ENCODE results near the gene CENPX.

DNA sequence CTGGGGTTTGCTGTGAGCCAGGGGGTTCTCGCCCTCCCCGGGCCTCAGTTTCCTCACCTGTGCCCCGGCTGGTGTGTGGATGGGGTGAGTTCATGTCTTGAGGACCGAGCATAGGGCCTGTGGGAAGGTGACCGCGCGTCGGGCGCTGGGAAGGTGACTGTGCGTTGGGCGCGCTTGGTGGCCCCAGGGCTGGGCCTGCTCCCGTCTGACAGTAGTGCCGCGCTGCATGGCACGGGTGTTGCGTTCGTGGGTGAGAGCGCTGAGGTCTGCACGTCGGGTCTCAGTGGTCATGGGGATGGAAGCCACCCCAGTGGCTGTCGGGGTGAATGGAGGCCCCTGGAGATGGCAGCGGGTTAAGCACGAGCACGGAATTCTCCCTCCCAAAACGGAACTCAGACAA, 36.1 kb downstream of the CENPX start:
- TF ChIP-seq POLR2AphosphoS5 (IDR thresholded peaks at IDR 0.05; ENCODE audit: borderline replicate concordance, low read depth, low read length) (no peak), EZH2 (IDR thresholded peaks at IDR 0.05) (no peak)
